ENCODE results near the gene SPOCK3.

- no peak for TF ChIP-seq NFRKB (IDR thresholded peaks at IDR 0.05)
- no peak for TF ChIP-seq EZH2 (conservative IDR thresholded peaks at IDR 0.05; ENCODE audit: low read depth, low read length)
- no peak for TF ChIP-seq ZZZ3 (CRISPR knock-in tag; IDR thresholded peaks at IDR 0.05; ENCODE audit: borderline replicate concordance)
- TF ChIP-seq CTCF (CRISPR knock-in tag; IDR thresholded peaks at IDR 0.05): no peak
- TF ChIP-seq ZNF747 (CRISPR knock-in tag; IDR thresholded peaks at IDR 0.05; ENCODE audit: borderline replicate concordance): no peak
These were observed 62.4 kb downstream of the SPOCK3 start for GRCh38 chr4:167171928-167172327.
